ENCODE measurements around the gene EEF1AKMT1.

EEF1AKMT1 gene

GRCh38 chr13:20773194-20774080 lies at the start of gene EEF1AKMT1:
Gene EEF1AKMT1, minus strand, starts transcription at chr13:20773961. Its CDS starts 16,363 bp downstream, at chr13:20757598.
- no peak for TF ChIP-seq CTCF (IDR thresholded peaks at IDR 0.05; ENCODE audit: extremely low read depth, insufficient read depth, missing control alignments)
- in situ Hi-C loops (cut with MboI; ENCODE audit: low pct_unique_long_range_greater_than_20kb, low sequenced_read_pairs, unreplicated experiment), result no loop called here
- DNase-seq (ENCODE audit: low spot score), result peak; percentile 90

GRCh38 chr13:20823071-20823470 lies 49.3 kb upstream of the EEF1AKMT1 start:
- no peak for DNase-seq (ENCODE audit: low spot score)
- in situ Hi-C loops (cut with MboI; ENCODE audit: low pct_unique_long_range_greater_than_20kb, low sequenced_read_pairs, unreplicated experiment), result no loop called here
- TF ChIP-seq CTCF (IDR thresholded peaks at IDR 0.05; ENCODE audit: extremely low read depth, insufficient read depth, missing control alignments), result no peak

GRCh38 chr13:20822406-20822805 lies 48.6 kb upstream of the EEF1AKMT1 start:
- no peak for DNase-seq (ENCODE audit: low spot score)
- TF ChIP-seq CTCF (IDR thresholded peaks at IDR 0.05; ENCODE audit: extremely low read depth, insufficient read depth, missing control alignments), result no peak
- in situ Hi-C loops (cut with MboI; ENCODE audit: low pct_unique_long_range_greater_than_20kb, low sequenced_read_pairs, unreplicated experiment), result no loop called here

GRCh38 chr13:20819715-20820114 lies 46.0 kb upstream of the EEF1AKMT1 start:
- DNase-seq (ENCODE audit: low spot score), result no peak
- in situ Hi-C loops (cut with MboI; ENCODE audit: low pct_unique_long_range_greater_than_20kb, low sequenced_read_pairs, unreplicated experiment), result no loop called here
- TF ChIP-seq CTCF (IDR thresholded peaks at IDR 0.05; ENCODE audit: extremely low read depth, insufficient read depth, missing control alignments), result no peak

GRCh38 chr13:20815464-20815863 lies 41.7 kb upstream of the EEF1AKMT1 start:
- in situ Hi-C loops (cut with MboI; ENCODE audit: low pct_unique_long_range_greater_than_20kb, low sequenced_read_pairs, unreplicated experiment), result no loop called here

More at GRCh38 chr13:20815464-20815863, 41.7 kb upstream of the EEF1AKMT1 start:
- DNase-seq (ENCODE audit: low spot score), result no peak
- no peak for TF ChIP-seq CTCF (IDR thresholded peaks at IDR 0.05; ENCODE audit: extremely low read depth, insufficient read depth, missing control alignments)

All from GM13977 (cell line).